ENCODE measurements around the gene PPP1R14B. TPM values are rescaled to one million over a fixed set of nuclear protein-coding genes. Genes with fewer than 3 reads are reported as not detected.

Gene PPP1R14B
- polyA plus RNA-seq, 6 donors from 2014 or later: 21.2 to 49.9 (median 40.3) TPM

DNA sequence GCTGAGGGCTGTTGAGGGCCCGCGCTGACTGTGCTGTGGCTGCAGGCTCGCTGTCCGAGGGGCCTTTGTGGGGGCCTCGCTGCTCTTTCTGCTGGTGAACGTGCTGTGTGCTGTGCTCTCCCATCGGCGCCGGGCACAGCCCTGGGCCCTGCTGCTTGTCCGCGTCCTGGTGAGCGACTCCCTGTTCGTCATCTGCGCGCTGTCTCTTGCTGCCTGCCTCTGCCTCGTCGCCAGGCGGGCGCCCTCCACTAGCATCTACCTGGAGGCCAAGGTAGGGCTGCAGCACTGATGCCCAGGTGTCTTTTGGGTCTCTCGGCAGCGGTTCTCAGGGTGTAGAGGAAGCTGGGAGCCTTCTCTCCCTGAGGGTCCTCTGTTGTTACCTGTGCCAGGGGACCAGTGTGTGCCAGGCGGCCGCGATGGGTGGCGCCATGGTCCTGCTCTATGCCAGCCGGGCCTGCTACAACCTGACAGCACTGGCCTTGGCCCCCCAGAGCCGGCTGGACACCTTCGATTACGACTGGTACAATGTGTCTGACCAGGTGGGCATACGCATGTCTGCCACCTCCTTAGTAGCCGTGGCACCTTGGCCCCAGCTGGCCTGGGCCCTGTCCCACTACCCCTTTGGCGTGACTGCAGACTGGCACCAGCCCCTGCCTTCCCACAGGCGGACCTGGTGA lies 41.1 kb upstream of the PPP1R14B start:
- DNase-seq (no peak), ATAC-seq (ENCODE audit: low read depth in 2 of 2) (no peak)
- H3K36me3 Mint-ChIP-seq: peaks cover 0 to 7% of the 10 kb centered on the region in 2 donors
- peak overlapping the region in 3 of 8 donors; percentile 6 to 33 (median 19) for H3K4me3 Mint-ChIP-seq
- peak overlapping the region in 3 of 6 donors; percentile 29 to 60 (median 47) for H3K27ac Mint-ChIP-seq
- H3K9me3 Mint-ChIP-seq: no peaks in the 10 kb centered on the region
- peaks cover 17 to 31% (median 27%) of the 10 kb centered on the region in 3 donors for H3K4me1 Mint-ChIP-seq
- peaks cover 7 to 16% (median 14%) of the 10 kb centered on the region in 3 donors for H3K27me3 Mint-ChIP-seq

DNA sequence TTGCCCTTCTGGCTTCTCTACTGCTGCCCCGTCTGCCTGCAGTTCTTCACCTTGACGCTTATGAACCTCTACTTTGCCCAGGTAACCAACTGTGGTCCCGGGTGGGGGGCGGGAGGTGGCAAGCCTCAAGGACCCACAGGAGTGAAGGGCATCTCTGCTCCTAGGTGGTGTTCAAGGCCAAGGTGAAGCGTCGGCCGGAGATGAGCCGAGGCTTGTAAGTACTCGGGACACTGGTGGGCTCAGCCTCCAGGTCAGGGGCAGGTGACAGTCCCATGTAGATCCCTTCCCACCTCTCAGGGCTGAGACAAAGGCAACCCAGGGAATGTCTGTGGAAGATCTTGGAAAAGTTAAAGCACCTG lies 40.0 kb upstream of the PPP1R14B start:
- Mint-ChIP-seq H3K4me3 (peak overlapping the region; percentile 71 to 92 (median 85)), H3K27ac (peak overlapping the region; percentile 68 to 99 (median 94)), H3K9me3 (no peaks in the 10 kb centered on the region), H3K4me1 (peaks cover 16 to 25% (median 23%) of the 10 kb centered on the region in 3 donors), H3K36me3 (peaks cover 0 to 11% of the 10 kb centered on the region in 2 donors), H3K27me3 (peaks cover 7 to 10% (median 9%) of the 10 kb centered on the region in 3 donors)
- no peak for ATAC-seq (ENCODE audit: low read depth in 2 of 2)
- no peak for DNase-seq

DNA sequence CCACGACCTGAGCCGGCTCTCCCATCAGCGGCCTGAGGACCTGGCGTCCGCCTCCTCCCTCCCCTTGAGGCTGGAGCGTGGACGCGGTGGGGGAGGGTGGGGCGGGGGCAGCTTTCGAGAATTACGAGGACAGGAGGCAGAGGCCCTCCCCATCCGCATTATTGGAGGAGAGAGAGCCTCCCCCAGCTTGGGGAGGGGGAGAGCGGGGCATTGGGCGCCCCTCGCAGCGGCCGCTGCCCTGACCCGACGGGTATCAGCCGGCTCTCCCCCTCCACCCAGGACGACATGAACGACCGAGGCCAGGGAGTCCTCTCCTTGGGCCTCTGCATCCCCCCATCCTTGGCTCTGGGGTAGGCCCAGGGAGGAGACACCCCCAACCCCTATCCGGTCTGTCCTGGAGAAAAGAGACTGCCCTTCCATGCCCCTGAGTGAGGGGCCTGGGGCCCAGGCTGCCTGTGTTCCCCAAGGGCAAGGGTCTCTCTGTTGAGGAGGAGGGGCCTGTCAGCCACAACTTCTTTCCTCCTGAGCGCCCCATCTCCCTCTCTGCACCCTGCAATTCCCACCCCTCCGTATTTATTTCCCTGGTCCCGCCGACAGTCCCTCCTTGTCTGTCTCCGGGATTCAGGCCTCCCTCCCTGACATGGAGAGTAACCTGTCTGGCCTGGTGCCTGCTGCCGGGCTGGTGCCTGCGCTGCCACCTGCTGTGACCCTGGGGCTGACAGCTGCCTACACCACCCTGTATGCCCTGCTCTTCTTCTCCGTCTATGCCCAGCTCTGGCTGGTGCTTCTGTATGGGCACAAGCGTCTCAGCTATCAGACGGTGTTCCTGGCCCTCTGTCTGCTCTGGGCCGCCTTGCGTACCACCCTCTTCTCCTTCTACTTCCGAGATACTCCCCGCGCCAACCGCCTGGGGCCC lies 39.4 kb upstream of the PPP1R14B start:
- Mint-ChIP-seq H3K9me3 (no peaks in the 10 kb centered on the region), H3K4me3 (peak overlapping the region; percentile 71 to 93 (median 85)), H3K27me3 (peaks cover 7 to 10% (median 8%) of the 10 kb centered on the region in 3 donors), H3K36me3 (peaks cover 0 to 17% of the 10 kb centered on the region in 2 donors), H3K27ac (peak overlapping the region; percentile 68 to 99 (median 94)), H3K4me1 (peaks cover 22 to 25% (median 25%) of the 10 kb centered on the region in 3 donors)
- no peak for ATAC-seq (ENCODE audit: low read depth in 2 of 2)
- DNase-seq: no peak

DNA sequence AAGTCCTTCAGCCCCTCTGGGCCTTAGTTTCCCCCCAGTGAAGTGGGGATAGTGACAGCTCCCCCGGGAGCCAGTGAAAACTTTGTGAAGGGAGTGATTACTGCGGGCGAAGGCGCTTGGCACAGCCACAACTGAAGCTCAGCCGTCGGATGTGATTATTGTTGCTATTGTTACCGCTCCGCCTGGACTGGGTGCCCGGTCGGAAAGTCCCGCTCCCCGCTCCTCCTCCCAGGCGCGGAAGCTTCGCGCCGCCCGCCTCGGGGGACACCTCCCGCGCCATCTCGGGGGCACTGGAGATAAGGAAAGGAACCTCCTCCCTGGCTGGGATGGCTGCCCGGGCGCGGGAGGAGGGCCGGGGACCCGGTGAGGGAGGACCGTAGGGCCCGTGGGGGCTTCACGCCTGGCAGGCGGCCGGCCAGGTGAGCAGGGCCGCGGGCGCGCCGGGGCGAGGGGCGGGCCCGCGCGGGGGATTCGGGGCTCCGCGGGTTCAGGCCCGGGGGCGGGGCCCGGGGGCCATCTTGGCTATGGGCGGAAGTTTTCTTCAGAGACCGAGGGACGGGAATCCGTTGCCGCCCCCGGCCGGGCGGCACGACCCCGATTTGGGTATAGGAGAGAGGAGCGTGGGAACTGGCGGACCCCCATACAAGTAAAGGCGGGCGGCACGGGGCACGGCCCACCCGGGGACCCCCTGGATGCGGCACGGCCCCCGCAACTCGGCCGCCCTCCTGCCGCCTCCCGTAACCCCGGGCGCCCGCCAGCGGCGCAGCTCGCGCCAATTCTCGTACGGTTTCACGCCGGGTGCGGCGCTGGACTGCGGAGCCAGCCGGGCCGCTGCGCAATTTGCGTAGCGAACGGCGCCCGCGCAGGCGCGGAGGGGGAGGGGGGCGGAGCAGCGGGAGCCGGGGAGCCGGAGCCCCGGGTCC lies 38.5 kb upstream of the PPP1R14B start, which contains the start of gene GPR137:
GPR137 (plus strand) TSS at position 887 of the 923 bp plus-strand sequence. CDS start 677 bp downstream, outside the sequence.
- Mint-ChIP-seq H3K27ac (peak within 1 kb of the TSS; percentile 99 to 100 (median 99)), H3K4me1 (peaks cover 17 to 21% (median 18%) of the 10 kb centered on the region in 3 donors), H3K4me3 (peak within 1 kb of the TSS; percentile 79 to 96 (median 93)), H3K27me3 (peaks cover 0 to under 1% (median 0%) of the 10 kb centered on the region in 3 donors), H3K9me3 (no peaks in the 10 kb centered on the region), H3K36me3 (peaks cover 0 to 11% of the 10 kb centered on the region in 2 donors)
- ATAC-seq (ENCODE audit: low read depth in 2 of 2): peak; percentile 70 to 74
- DNase-seq: peak; percentile 96

DNA sequence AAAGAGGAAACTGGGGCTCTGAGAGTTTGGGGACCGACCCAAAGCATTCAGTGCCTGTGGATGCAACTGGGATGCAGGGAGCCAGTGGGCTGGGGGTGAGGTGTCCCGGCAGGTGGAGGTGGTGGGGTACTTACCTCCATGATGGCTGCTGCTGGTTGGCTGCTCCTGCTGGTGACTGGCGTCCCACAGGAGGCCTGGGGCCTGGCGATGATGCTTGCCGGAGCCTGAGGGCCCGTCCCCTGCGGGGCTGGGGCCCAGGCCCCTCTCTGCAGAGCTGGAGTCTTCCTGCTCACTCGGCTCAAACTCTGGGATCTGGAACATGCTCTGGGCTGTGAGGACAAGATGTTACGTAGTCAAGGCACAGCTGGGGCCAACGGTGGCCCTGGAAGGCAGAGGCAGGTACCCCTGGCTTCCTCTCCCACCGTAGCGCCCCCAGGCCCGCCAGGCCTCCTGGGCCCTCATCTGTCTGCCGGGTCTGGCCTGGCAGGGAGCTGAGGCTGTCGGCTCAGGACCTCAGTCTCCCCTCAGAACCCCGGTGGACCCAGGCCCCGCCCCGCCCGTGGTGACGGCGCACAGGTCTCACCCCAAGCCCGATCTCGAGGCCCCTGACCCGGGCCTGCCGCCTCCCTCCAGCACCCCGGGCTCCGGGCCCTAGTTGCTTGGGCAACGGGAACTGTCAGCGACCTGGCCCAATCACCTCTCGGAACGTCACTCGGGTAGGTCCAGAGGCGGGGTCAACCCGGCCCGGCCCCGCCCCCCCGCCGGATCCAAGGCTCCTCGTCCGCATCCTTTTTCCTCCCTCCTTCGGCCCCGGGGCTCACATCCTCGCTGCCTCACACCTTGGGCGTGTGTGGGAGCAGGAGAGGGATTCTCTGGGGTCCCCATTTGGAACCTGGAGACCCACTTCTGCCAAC lies 37.6 kb upstream of the PPP1R14B start, which contains the start of gene BAD:
BAD (minus strand) TSS at position 618 of the 914 bp plus-strand sequence; CDS start at position 321, 297 bp downstream.
- peak; percentile 72 to 79 for ATAC-seq (ENCODE audit: low read depth in 2 of 2)
- Mint-ChIP-seq H3K36me3 (peaks cover 0 to 11% of the 10 kb centered on the region in 2 donors), H3K27me3 (no peaks in the 10 kb centered on the region), H3K9me3 (no peaks in the 10 kb centered on the region), H3K4me1 (peaks cover 20 to 23% (median 21%) of the 10 kb centered on the region in 3 donors), H3K4me3 (peak within 1 kb of the TSS; percentile 75 to 96 (median 93)), H3K27ac (peak within 1 kb of the TSS; percentile 99 to 100 (median 99))
- peak; percentile 88 for DNase-seq

DNA sequence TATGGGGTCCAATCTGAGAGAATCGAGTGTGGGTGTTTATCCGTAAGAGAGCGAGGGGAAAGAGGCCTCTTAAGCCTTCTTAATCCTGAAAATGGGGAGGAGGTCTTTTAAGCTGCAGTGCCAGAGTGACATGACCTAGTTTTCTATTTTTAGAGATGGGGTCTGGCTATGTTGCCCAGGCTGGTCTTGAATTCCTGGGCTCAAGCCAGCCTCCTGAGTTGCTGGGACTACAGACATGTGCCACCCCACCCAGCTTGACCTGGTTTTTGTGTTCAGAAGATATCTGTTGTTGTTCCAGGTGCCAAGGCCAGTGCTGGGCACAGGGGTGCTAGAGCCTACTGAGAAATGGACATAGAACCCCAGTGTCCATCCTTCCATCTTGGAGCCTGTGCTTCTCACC lies 36.3 kb upstream of the PPP1R14B start:
- Mint-ChIP-seq H3K27ac (peak overlapping the region in 5 of 6 donors; percentile 92 to 99 (median 96)), H3K36me3 (peaks cover 0 to 11% of the 10 kb centered on the region in 2 donors), H3K4me3 (peak overlapping the region in 7 of 8 donors; percentile 35 to 93 (median 85)), H3K27me3 (no peaks in the 10 kb centered on the region), H3K9me3 (no peaks in the 10 kb centered on the region), H3K4me1 (peaks cover 21 to 25% (median 23%) of the 10 kb centered on the region in 3 donors)
- DNase-seq (no peak), ATAC-seq (ENCODE audit: low read depth in 2 of 2) (no peak)

DNA sequence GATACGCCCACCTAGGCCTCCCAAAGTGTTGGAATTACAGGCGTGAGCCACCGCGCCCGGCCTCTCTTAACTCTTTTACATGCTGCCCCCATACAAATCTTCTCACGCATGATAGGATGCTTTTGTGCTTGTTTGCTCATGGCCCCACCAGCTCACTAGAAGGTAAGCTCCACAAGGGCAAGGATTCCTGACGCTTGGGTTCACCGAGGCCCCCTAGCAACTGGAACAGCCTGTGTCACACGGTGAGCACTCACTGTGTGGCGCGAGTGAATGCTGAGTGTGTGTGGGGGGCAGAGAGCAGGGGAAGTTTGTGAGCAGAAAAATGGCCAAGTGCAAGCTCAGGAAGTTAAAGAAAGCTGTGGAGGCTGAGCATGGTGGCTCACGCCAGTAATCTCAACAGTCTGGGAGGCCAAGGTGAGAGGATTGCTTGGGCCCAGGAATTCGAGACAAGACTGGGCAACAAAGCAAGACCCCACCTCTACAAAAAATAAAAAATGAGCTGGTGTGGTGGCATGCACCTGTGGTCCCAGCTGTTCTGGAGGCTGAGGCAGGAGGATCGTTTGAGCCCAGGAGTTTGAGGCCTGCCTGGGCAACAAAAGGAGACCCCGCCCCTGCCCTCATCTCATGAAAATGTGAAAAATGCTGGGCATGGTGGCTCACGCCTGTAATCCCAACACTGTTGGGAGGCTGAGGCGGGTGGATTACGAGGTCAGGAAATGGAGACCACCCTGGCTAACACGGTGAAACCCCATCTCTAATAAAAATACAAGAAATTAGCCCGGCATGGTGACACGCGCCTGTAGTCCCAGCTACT lies 35.4 kb upstream of the PPP1R14B start:
- peaks cover 0 to 11% of the 10 kb centered on the region in 2 donors for H3K36me3 Mint-ChIP-seq
- ATAC-seq (ENCODE audit: low read depth in 2 of 2) (no peak), DNase-seq (no peak)
- no peaks in the 10 kb centered on the region for H3K9me3 Mint-ChIP-seq
- peak overlapping the region in 2 of 8 donors; percentile 63 to 69 for H3K4me3 Mint-ChIP-seq
- H3K27ac Mint-ChIP-seq: peak overlapping the region in 4 of 6 donors; percentile 47 to 99 (median 80)
- H3K27me3 Mint-ChIP-seq: no peaks in the 10 kb centered on the region
- H3K4me1 Mint-ChIP-seq: peaks cover 21 to 25% (median 23%) of the 10 kb centered on the region in 3 donors

DNA sequence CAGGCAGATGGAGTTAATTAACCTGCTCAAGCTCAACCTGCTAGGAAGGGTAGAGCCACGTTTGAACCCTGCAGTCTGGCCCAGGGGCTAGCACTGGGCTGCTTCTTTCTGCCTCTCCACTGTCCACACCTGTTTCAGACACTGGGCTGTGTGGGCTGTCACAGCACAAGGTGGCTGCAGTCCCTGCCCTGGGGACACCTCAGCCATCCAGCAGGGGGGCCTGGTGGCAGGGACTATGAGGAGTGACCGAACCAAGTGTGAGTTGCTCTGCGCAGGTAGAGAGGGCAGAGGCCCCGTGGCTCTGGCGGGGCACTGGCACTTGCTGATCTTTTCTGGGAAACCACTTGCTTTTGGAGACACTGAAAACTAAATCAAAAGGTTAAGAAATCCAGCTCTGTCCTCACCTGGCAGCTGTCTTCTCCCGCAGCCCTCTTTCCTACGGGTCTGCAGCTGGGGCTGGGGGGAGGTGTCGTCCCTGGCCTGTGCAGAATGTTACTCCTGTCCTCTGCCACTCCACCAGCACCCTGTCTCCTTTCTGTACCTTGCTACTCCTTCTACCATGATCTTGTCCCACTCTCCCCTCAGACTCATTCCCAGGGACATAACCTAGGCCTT lies 31.9 kb upstream of the PPP1R14B start:
- Mint-ChIP-seq H3K4me3 (peak overlapping the region in 1 of 8 donors; percentile 12), H3K36me3 (peaks cover 0 to 11% of the 10 kb centered on the region in 2 donors), H3K27me3 (no peaks in the 10 kb centered on the region), H3K27ac (peak overlapping the region in 1 of 6 donors; percentile 10), H3K9me3 (no peaks in the 10 kb centered on the region), H3K4me1 (peaks cover 8 to 13% (median 12%) of the 10 kb centered on the region in 3 donors)
- no peak for ATAC-seq (ENCODE audit: low read depth in 2 of 2)
- no peak for DNase-seq

DNA sequence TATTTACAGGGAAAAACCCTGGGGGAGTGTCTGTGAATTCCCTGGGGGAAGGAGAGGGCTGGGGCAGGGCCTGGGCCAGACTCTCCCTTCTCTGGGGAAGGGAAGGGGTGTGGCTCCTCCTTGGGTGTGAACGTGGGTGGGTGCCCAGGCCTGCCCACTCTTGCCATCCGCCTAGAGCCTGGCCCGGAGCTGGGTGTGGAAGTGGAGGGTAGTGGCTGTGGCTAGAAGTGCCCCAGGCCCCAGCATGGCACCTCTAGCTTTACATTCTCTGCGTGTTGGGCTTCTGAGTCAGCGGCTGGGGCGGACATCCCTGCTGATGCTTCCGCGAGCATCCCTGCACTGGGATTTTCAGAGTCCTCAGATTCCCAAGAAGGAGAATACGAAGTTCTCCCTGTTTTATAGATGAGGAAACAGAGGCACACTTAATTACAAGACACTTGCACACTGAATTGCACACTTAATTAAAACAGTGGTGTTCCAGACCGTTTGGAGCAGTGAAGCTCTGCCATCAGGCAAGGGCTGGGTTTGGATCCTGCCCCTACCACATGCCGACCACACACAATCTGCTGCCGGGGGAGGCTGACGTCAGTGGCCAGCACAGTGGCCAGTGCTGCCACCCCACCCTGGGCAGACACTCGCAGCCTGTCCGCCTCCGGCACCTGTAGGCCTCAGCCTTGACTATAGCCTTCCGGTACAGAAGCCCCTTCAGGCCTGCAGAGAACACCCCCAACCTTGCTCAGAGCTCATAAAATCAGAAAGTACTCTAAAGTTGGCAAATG lies 30.1 kb upstream of the PPP1R14B start:
- no peaks in the 10 kb centered on the region for H3K27me3 Mint-ChIP-seq
- DNase-seq (no peak), ATAC-seq (ENCODE audit: low read depth in 2 of 2) (no peak)
- H3K36me3 Mint-ChIP-seq: peaks cover 0 to 8% of the 10 kb centered on the region in 2 donors
- H3K9me3 Mint-ChIP-seq: no peaks in the 10 kb centered on the region
- H3K4me3 Mint-ChIP-seq: peak overlapping the region in 1 of 8 donors; percentile 64
- peak overlapping the region in 1 of 6 donors; percentile 59 for H3K27ac Mint-ChIP-seq
- peaks cover 7 to 11% (median 9%) of the 10 kb centered on the region in 3 donors for H3K4me1 Mint-ChIP-seq

DNA sequence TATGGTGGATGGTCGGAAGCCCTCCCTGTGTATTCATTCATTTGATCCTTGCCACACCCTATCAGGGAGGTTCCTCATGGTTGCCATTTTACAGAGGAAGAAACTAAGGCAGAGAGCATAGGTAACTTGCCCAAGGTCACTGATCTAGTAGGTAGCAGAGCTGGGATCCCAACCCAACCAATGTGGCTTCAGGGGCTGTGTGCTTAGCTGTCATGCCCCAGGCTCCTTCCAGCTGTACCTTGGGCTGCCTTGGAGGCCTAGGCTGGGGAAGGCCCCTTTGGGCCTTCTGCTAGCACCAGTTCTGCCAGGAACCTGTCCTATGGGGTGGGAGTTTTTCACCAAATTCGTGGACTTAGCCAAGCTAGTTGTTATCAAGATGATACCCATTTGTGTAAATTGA lies 29.1 kb upstream of the PPP1R14B start:
- Mint-ChIP-seq H3K36me3 (no peaks in the 10 kb centered on the region), H3K4me3 (peak overlapping the region in 2 of 8 donors; percentile 43 to 52), H3K4me1 (peaks cover 4 to 14% (median 7%) of the 10 kb centered on the region in 3 donors), H3K27ac (peak overlapping the region in 2 of 6 donors; percentile 12 to 76), H3K9me3 (no peaks in the 10 kb centered on the region), H3K27me3 (no peaks in the 10 kb centered on the region)
- DNase-seq (no peak), ATAC-seq (ENCODE audit: low read depth in 2 of 2) (no peak)

Measured in naive B cell (primary cell).